Hematopoietic multipotent progenitor cell (in vitro differentiated cells): Measurements from ENCODE around the gene FTCDNL1. TPM values are rescaled to one million over a fixed set of nuclear protein-coding genes. Genes with fewer than 3 reads are reported as not detected.

Source experiments
- DNase-seq, 3 donors: peaks; one replicate each; pipeline ENCODE4 v3.0.0-alpha.2; 2011 to 2015; ENCODE audit warnings: low read depth in 2 of 3, low spot score in 2 of 3
- total RNA-seq: library from RNA; depleted of rRNA; stranded (reverse); fragments of >200 nt; gene quantifications from one replicate; pipeline ENCODE4 v1.2.3, GENCODE V29; 2012

Gene FTCDNL1
- total RNA-seq = 8.3 TPM

- DNase-seq = peak; percentile 37 to 77 (median 74)
These were observed at the start of gene FTCDNL1 for GRCh38 chr2:199850718-199851500. FTCDNL1 (minus strand) TSS chr2:199851192; CDS start chr2:199848962, 2,230 bp downstream.

GRCh38 chr2:199896617-199897016, 45.6 kb upstream of the FTCDNL1 start:
- DNase-seq = no peak

- no peak for DNase-seq
These were observed 44.4 kb upstream of the FTCDNL1 start for GRCh38 chr2:199895406-199895805.

GRCh38 chr2:199883474-199884212, 32.7 kb upstream of the FTCDNL1 start:
- DNase-seq = no peak

GRCh38 chr2:199882667-199883066, 31.7 kb upstream of the FTCDNL1 start:
- no peak for DNase-seq

- no peak for DNase-seq
These were observed 24.4 kb upstream of the FTCDNL1 start for GRCh38 chr2:199875400-199875799.

GRCh38 chr2:199874209-199874608, 23.2 kb upstream of the FTCDNL1 start:
- DNase-seq = no peak

DNA sequence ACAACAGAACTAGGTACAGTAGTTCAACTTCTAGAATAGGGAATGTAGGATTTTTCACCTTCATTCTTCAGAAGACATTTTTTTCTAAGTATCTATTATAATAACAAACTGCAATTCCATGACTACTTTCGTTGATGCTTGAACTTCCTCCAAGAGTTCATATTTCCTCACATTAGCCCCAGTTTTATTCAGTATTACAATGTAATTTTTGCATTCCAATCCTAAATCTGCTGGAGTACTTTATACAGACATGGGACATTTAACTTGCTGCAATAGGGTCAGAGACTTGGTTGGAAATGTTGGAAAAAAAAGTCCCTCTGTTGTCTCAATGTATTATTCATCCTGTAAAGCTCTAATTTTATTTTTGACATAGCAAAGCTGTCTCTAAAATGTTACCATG, 19.6 kb upstream of the FTCDNL1 start:
- no peak for DNase-seq

GRCh38 chr2:199869653-199870052, 18.7 kb upstream of the FTCDNL1 start:
- DNase-seq = no peak

- DNase-seq = no peak
These were observed 18.2 kb upstream of the FTCDNL1 start for GRCh38 chr2:199869227-199869541.

DNA sequence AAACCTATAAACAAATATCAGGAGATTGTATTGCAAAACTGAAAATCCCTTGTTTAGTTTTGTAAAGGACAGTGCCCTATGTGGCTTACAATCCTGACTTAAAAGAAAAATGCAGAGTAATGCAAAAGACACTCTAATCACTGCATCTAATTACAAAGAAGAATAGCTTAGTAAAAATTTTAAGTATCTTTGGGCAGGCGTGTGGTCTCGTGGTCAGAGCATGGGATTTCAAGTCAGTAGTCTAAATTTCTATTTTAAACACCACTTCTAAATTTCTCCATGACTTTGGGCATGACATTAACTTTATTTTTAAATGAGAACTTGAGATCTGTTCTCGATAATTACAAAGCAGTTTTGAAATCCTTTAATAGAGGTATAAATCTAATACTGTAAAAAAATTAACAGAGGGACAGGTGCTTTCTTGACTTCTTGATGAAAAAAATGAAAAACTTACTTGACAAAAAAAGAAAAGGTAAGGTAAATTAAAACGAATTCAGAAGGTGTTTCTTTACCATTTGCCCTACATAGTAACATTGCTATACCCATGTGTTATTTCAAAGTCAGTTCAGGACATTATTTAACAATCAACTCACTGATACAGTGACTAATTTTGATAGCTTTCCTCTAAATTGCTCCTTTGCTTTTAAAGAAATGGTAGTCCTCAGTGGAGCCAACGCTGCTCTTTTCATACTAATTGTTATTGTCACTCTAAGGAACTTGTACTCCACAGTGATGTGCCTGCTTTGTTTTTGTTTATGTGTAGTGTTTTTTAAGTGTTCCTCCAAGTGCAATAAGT, 17.6 kb upstream of the FTCDNL1 start:
- DNase-seq = no peak

DNA sequence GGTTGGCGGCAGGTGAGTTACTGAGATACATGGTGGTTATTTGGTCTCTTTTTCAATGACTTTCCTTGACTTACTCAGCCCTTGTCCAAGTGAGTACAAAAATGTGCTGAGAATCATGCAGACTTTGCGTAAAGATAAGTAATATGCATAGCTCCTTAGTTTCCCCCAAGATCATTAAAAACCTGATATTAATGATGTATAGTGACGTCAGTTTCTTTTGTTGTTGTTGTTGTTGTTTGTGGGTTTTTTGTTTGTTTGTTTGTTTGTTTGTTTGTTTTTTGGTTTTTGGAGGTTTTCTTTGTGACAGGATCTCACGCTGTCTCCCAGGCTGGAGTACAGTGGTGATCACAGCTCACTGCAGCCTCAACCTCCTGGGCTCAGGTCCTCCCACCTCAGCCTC, 14.9 kb upstream of the FTCDNL1 start:
- DNase-seq = no peak

GRCh38 chr2:199862788-199863187, 11.8 kb upstream of the FTCDNL1 start:
- DNase-seq = no peak

GRCh38 chr2:199861132-199861774, 10.3 kb upstream of the FTCDNL1 start:
- DNase-seq = peak in 2 of 3 donors; percentile 15 to 45

DNA sequence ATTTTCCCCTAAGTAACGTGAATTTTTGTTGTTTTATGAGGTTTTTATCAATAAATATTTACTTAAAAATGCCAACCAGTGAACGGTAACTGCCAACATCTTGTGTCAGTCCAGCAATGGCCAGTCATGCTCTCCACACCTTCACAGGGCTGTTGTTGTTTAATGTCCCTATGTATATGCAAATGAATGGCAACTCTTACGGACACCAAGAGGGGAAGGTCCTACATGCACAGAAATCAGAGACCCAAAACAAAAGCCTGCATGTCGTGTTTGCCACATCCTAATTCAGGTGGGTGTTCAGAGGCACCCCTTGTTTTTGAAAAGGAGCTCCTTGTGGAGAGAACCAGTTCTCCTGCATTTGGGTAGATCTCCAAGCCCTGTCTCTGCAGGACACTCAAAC, 4.8 kb upstream of the FTCDNL1 start:
- no peak for DNase-seq

GRCh38 chr2:199851883-199852282, 891 bp upstream of the FTCDNL1 start:
- no peak for DNase-seq

- no peak for DNase-seq
These were observed 464 bp upstream of the FTCDNL1 start for GRCh38 chr2:199851501-199851810.

DNA sequence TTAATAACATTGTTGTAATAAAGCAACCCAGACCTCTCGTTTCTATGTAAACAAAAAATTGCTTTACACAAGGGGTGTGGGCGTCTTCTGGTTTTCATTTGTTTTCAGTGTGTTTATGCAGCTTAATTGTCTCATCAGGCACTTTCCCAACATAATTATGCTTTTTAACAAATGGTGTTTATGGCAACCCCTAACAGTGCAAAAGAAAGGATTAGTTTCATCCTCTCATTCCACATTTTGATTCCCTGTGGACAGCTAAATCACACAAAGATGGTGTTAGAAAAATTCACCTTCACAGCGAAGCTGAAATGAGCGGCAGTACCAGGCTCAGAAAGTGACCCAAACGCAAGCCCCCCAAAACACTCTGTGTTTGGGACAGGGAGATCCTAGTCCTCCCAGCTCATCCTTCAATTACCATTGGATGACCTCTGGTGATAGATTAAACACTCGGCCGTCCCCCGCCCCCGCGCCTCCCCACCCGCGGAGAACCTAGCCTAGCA, 724 bp downstream of the FTCDNL1 start:
- DNase-seq = no peak

DNA sequence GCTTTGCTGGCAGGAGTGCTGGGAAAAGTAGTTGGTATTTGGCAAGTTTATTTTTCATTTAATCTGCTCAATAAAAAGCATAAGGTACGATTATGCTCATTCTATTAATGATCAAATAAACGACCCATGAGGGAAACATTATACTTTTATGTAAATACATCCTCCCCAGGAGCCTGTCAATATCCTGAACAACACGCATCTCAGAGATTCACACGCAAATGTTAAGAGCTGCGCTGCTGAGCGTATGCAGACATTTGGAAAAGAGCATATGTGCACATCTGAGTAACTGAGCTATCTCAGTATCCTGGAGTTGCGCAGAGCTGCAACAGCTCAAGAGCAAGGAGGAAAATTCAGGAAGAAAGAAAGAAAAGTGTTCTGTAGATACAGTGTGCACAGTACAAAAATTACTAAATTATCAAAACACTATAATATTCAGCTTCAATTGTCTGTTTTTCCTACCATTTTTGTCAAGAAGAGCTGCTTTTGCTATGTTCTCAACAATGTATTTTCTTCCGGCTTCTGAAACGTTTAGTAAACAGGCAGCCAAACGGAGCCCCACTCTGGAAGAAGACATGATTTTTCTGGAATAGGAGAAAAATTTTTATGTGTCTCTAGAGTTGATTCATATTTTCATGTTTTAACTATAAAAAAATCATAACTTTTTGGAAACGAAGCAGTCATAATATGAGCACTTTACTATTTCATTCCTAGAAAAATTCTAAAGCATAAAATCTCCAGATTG, 2.4 kb downstream of the FTCDNL1 start:
- no peak for DNase-seq

DNA sequence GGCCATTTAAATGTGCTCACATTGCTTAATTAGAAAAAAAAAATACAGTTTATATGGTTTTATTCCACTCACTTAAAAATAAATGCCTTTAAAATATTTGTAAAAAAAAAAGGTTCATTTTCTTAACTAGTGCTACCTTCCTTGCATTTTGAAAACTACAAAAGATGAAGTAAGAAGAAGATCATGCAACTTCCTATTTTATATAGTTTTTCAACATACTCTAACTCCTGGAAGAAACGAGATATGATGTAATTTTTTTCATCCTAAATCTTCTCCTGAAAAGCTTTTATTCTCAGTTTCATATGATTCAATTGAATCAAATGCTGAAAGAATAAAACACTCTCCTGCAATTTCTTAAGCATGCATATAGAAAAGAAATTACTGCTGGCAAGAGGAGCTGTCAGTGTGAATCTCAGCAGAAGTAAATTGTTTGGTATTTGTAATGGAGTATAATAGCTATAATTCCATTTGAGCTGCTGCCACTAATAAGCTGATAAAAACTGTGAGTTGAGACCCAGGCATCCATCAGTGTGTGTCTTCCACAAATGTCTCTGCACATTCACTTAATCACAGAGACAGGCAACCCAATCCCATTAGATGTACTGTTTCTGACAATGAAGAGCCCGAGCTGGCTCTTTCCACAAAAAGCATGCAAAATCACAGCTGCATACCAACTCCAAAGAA, 3.7 kb downstream of the FTCDNL1 start:
- DNase-seq = no peak
